IMR-90 (cell line): ENCODE measurements around the gene GRPR. TPM values are rescaled to one million over a fixed set of nuclear protein-coding genes. Genes with fewer than 3 reads are reported as not detected.

Experiments
- ATAC-seq: fragments of 200-7000 bp; cut with Tn5 transposase; 2 replicates; pipeline ENCODE4 v1.9.1; 2020; ENCODE audit warnings: low read depth, mild to moderate bottlenecking, moderate library complexity
- BruUV-seq: library from RNA; stranded (reverse); fragments of 400-500 nt; replicated peaks from 2 replicates; lab custom pipeline; 2021; lab: Mats Ljungman, UMichigan
- CTCF ChIA-PET: fragments of 300-600 bp; formaldehyde crosslinking; extraction: SDS; loops from one replicate; lab custom pipeline; 2021; ENCODE audit warnings: antibody characterized with exemption; lab: Yijun Ruan, JAX
- POLR2A ChIA-PET: fragments of 300-600 bp; sonication (Branson Sonifier 250); formaldehyde crosslinking; loops from one replicate; lab custom pipeline; 2022; ENCODE audit warnings: antibody characterized with exemption; ENCODE audit not compliant: unreplicated experiment; lab: Charles Lee
- DNase-seq: peaks from one replicate; pipeline ENCODE4 v3.0.0; 2013
- H2AFZ ChIP-seq: replicated peaks from 2 replicates; pipeline ENCODE3; 2013; ENCODE audit warnings: low read length, mild to moderate bottlenecking; ENCODE audit not compliant: poor library complexity
- H2AK5ac ChIP-seq: 2 replicates; pipeline ENCODE4 v1.6.1; 2013; ENCODE audit warnings: low read depth, low read length, inconsistent platforms
- H2AK9ac ChIP-seq: replicated peaks from 2 replicates; pipeline ENCODE3; 2013; ENCODE audit warnings: mild to moderate bottlenecking, low read depth, low read length, moderate library complexity; ENCODE audit not compliant: poor library complexity
- H2BK120ac ChIP-seq: 2 replicates; pipeline ENCODE4 v1.6.1; 2013; ENCODE audit warnings: low read depth, low read length, inconsistent platforms
- H2BK15ac ChIP-seq: 3 replicates; pipeline ENCODE4 v1.6.1; 2013; ENCODE audit warnings: low read depth, low read length, inconsistent platforms
- H2BK20ac ChIP-seq: 2 replicates; pipeline ENCODE4 v1.6.1; 2013; ENCODE audit warnings: low read depth, mild to moderate bottlenecking, inconsistent platforms, low read length, moderate library complexity
- H2BK5ac ChIP-seq: 2 replicates; pipeline ENCODE4 v1.6.1; 2013; ENCODE audit warnings: mild to moderate bottlenecking, low read depth, low read length, inconsistent platforms; ENCODE audit not compliant: poor library complexity, severe bottlenecking
- H3K14ac ChIP-seq: replicated peaks from 2 replicates; pipeline ENCODE4 v1.6.1; 2013; ENCODE audit warnings: low read depth, low read length, inconsistent platforms
- H3K18ac ChIP-seq: 2 replicates; pipeline ENCODE4 v1.6.1; 2013; ENCODE audit warnings: low read depth, low read length, control low read depth
- H3K23ac ChIP-seq: 2 replicates; pipeline ENCODE4 v1.6.1; 2013; ENCODE audit warnings: low read depth, low read length, inconsistent platforms
- H3K27ac ChIP-seq: 2 replicates; pipeline ENCODE4 v1.5.1; 2013; ENCODE audit warnings: mild to moderate bottlenecking, control low read depth, low read length; ENCODE audit not compliant: insufficient read depth
- H3K27me3 ChIP-seq: 2 replicates; pipeline ENCODE4 v1.6.1; 2013; ENCODE audit warnings: low read length; ENCODE audit not compliant: control insufficient read depth, insufficient read depth
- H3K36me3 ChIP-seq: 2 replicates; pipeline ENCODE4 v1.6.1; 2013; ENCODE audit warnings: low read length, mixed read lengths; ENCODE audit not compliant: control insufficient read depth, insufficient read depth
- H3K4ac ChIP-seq: 2 replicates; pipeline ENCODE4 v1.6.1; 2013; ENCODE audit warnings: low read depth, low read length, inconsistent platforms
- H3K4me1 ChIP-seq: 2 replicates; pipeline ENCODE4 v1.6.1; 2013; ENCODE audit warnings: low read length, mixed read lengths; ENCODE audit not compliant: control insufficient read depth, insufficient read depth
- H3K4me2 ChIP-seq: 2 replicates; pipeline ENCODE4 v1.6.1; 2013; ENCODE audit warnings: low read depth, mild to moderate bottlenecking, control low read depth, low read length, moderate library complexity
- H3K4me3 ChIP-seq: 2 replicates; pipeline ENCODE4 v1.5.1; 2013; ENCODE audit warnings: low read depth, mild to moderate bottlenecking, control low read depth, low read length, moderate library complexity; ENCODE audit not compliant: insufficient read depth
- H3K56ac ChIP-seq: 2 replicates; pipeline ENCODE4 v1.6.1; 2013; ENCODE audit warnings: low read length, inconsistent platforms; ENCODE audit not compliant: insufficient read depth; ENCODE audit errors: extremely low read depth
- H3K79me1 ChIP-seq, 2 experiments: 2 replicates each; pipeline ENCODE4 v1.6.1; 2013; ENCODE audit warnings: low read length in 2 of 2, inconsistent platforms in 1 of 2, low read depth in 1 of 2
- H3K9ac ChIP-seq: 2 replicates; pipeline ENCODE4 v1.6.1; 2013; ENCODE audit warnings: low read depth, low read length, control low read depth
- H3K9me1 ChIP-seq: 2 replicates; pipeline ENCODE4 v1.6.1; 2013; ENCODE audit warnings: low read length, inconsistent platforms; ENCODE audit not compliant: insufficient read depth
- H3K9me3 ChIP-seq: 2 replicates; pipeline ENCODE4 v1.6.1; 2013; ENCODE audit warnings: low read length; ENCODE audit not compliant: control insufficient read depth, insufficient read depth
- H4K20me1 ChIP-seq: 2 replicates; pipeline ENCODE4 v1.6.1; 2013; ENCODE audit warnings: low read length, inconsistent platforms; ENCODE audit not compliant: insufficient read depth
- H4K5ac ChIP-seq: 2 replicates; pipeline ENCODE4 v1.6.1; 2013; ENCODE audit warnings: mild to moderate bottlenecking, low read depth, low read length, control low read depth
- H4K8ac ChIP-seq, 2 experiments: 2 replicates each; pipeline ENCODE4 v1.6.1; 2013; ENCODE audit warnings: low read depth in 2 of 2, low read length in 2 of 2, control low read depth in 1 of 2, inconsistent platforms in 1 of 2
- H4K91ac ChIP-seq: 2 replicates; pipeline ENCODE4 v1.6.1; 2013; ENCODE audit warnings: low read depth, low read length, inconsistent platforms; ENCODE audit not compliant: insufficient read depth
- BHLHE40 ChIP-seq: fragments of 150-350 bp; IDR thresholded peaks from 2 replicates; pipeline ENCODE4 v1.6.1; 2016; ENCODE audit warnings: mild to moderate bottlenecking, low read depth, low read length
- CEBPB ChIP-seq: IDR thresholded peaks from 2 replicates; pipeline ENCODE4 v1.6.1; 2012; ENCODE audit warnings: low read depth, low read length, improper control_type of control experiment
- CHD1 ChIP-seq: IDR thresholded peaks from 2 replicates; pipeline ENCODE4 v1.6.1; 2012; ENCODE audit warnings: low read depth, low read length, improper control_type of control experiment
- CTCF ChIP-seq: conservative IDR thresholded peaks from 2 replicates; pipeline ENCODE4 v1.5.1; 2012; ENCODE audit warnings: mild to moderate bottlenecking, low read depth, low read length, improper control_type of control experiment
- FOS ChIP-seq: fragments of 150-350 bp; IDR thresholded peaks from 2 replicates; pipeline ENCODE4 v1.6.1; 2016; ENCODE audit warnings: low read depth, low read length
- MAFK ChIP-seq: IDR thresholded peaks from 2 replicates; pipeline ENCODE4 v1.6.1; 2012; ENCODE audit warnings: low read depth, low read length, improper control_type of control experiment
- MAZ ChIP-seq: IDR thresholded peaks from 2 replicates; pipeline ENCODE4 v1.6.1; 2012; ENCODE audit warnings: low read depth, mild to moderate bottlenecking, low read length, improper control_type of control experiment, moderate library complexity, borderline replicate concordance
- MXI1 ChIP-seq: IDR thresholded peaks from 2 replicates; pipeline ENCODE4 v1.6.1; 2012; ENCODE audit warnings: low read depth, mild to moderate bottlenecking, low read length, moderate library complexity, borderline replicate concordance
- NFE2L2 ChIP-seq: fragments of 150-350 bp; IDR thresholded peaks from 2 replicates; pipeline ENCODE4 v1.6.1; 2016; ENCODE audit warnings: low read depth, mild to moderate bottlenecking, low read length
- POLR2A ChIP-seq: IDR thresholded peaks from 2 replicates; pipeline ENCODE4 v1.6.1; 2012; ENCODE audit warnings: mild to moderate bottlenecking, low read depth, low read length
- RAD21 ChIP-seq: IDR thresholded peaks from 2 replicates; pipeline ENCODE4 v1.6.1; 2012; ENCODE audit warnings: low read length, improper control_type of control experiment
- RCOR1 ChIP-seq: IDR thresholded peaks from 2 replicates; pipeline ENCODE4 v1.6.1; 2012; ENCODE audit warnings: mild to moderate bottlenecking, low read length, improper control_type of control experiment; ENCODE audit not compliant: insufficient replicate concordance
- RFX5 ChIP-seq: IDR thresholded peaks from 2 replicates; pipeline ENCODE4 v1.8.0; 2012; ENCODE audit warnings: low read depth, mild to moderate bottlenecking, low read length, moderate library complexity
- SMC3 ChIP-seq: fragments of 150-350 bp; IDR thresholded peaks from 2 replicates; pipeline ENCODE4 v1.6.1; 2016; ENCODE audit warnings: low read depth, mild to moderate bottlenecking, antibody characterized with exemption, low read length, moderate library complexity
- WGBS, 2 experiments: methylation state at CpG; one replicate each; pipeline versions ENCODE4 v1.1.5 to v1.1.7; 2013; ENCODE audit warnings: missing lambda C conversion rate in 2 of 2; ENCODE audit not compliant: insufficient read length in 1 of 2; ENCODE audit errors: extremely low coverage in 2 of 2; 5-methylcytosine and 5-hydroxymethylcytosine counted together
- dilution Hi-C: fragments of 300-500 bp; cut with HindIII; formaldehyde crosslinking; loops from one replicate; pipeline ENCODE4 v1.14.3; 2018; ENCODE audit warnings: low sequenced_read_pairs; ENCODE audit not compliant: unreplicated experiment
- in situ Hi-C: fragments of 300-500 bp; cut with MboI; formaldehyde crosslinking; loops from 3 replicates; pipeline ENCODE4 v1.14.3; 2019; ENCODE audit warnings: low sequenced_read_pairs, inconsistent platforms, mixed read lengths
- intact Hi-C: fragments of 100-400 bp; cut with micrococcal nuclease; formaldehyde crosslinking; loops from 2 replicates; pipeline ENCODE4 v1.10.0; 2022
- polyA plus RNA-seq, 3 experiments: library from polyadenylated mRNA; depleted of rRNA; stranded (reverse); fragments of >200 nt; gene quantifications; 2 replicates each; pipeline ENCODE4 v1.2.3, GENCODE V29; 2012; ENCODE audit warnings: low replicate concordance in 1 of 3
- total RNA-seq: library from RNA; depleted of rRNA; stranded (reverse); fragments of >200 nt; gene quantifications from 2 replicates; pipeline ENCODE4 v1.2.3, GENCODE V29; 2012
- TF ChIP-seq, protein P1 (sequence below): fragments of 150-350 bp; IDR thresholded peaks from 2 replicates; pipeline ENCODE4 v1.6.1; 2016; ENCODE audit warnings: low read depth, mild to moderate bottlenecking, low read length, moderate library complexity, borderline replicate concordance
- TF ChIP-seq, protein P2 (sequence below): fragments of 150-350 bp; IDR thresholded peaks from 2 replicates; pipeline ENCODE4 v1.6.1; 2017; ENCODE audit warnings: mild to moderate bottlenecking, antibody characterized with exemption, low read length, low read depth

GRPR gene
- total and polyA plus RNA-seq, 2 of the 4 experiments (the other 2 are of a cell fraction), result 9.2 to 13.6 TPM

- Histone ChIP-seq H3K9me1 (no peaks in the 10 kb centered on the region), H3K27ac (no peak overlapping the region), H3K9me3 (no peaks in the 10 kb centered on the region), H3K18ac (no peak overlapping the region), H3K4me2 (no peak overlapping the region), H2AFZ (no peak overlapping the region), H4K5ac (no peak overlapping the region), H3K27me3 (no peaks in the 10 kb centered on the region), H2BK120ac (no peak overlapping the region), H4K20me1 (no peaks in the 10 kb centered on the region), H3K4me3 (no peak overlapping the region), H3K9ac (no peak overlapping the region), H4K91ac (no peak overlapping the region), H3K23ac (no peak overlapping the region), H2BK20ac (no peak overlapping the region), H3K36me3 (no peaks in the 10 kb centered on the region), H3K14ac (no peak overlapping the region), H2BK15ac (no peak overlapping the region), H3K4me1 (no peaks in the 10 kb centered on the region), H3K79me1 (no peaks in the 10 kb centered on the region), H3K4ac (no peak overlapping the region), H2AK9ac (no peak overlapping the region), H2AK5ac (no peak overlapping the region), H4K8ac (no peak overlapping the region), H2BK5ac (no peak overlapping the region), H3K56ac (no peak overlapping the region)
- dilution Hi-C loops (no loop called here), in situ Hi-C loops (no loop called here), intact Hi-C loops (no loop called here)
- CTCF ChIA-PET, result no interaction called here
- ATAC-seq (no peak), DNase-seq (no peak)
- POLR2A ChIA-PET, result no interaction called here
- TF ChIP-seq, protein P1, sequence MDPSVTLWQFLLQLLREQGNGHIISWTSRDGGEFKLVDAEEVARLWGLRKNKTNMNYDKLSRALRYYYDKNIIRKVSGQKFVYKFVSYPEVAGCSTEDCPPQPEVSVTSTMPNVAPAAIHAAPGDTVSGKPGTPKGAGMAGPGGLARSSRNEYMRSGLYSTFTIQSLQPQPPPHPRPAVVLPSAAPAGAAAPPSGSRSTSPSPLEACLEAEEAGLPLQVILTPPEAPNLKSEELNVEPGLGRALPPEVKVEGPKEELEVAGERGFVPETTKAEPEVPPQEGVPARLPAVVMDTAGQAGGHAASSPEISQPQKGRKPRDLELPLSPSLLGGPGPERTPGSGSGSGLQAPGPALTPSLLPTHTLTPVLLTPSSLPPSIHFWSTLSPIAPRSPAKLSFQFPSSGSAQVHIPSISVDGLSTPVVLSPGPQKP, result no peak
- TF ChIP-seq CEBPB (no peak), CTCF (no peak), MXI1 (no peak), MAZ (no peak), RCOR1 (no peak), RFX5 (no peak), POLR2A (no peak), NFE2L2 (no peak), BHLHE40 (no peak), SMC3 (no peak), RAD21 (no peak), CHD1 (no peak), FOS (no peak), MAFK (no peak)
- TF ChIP-seq, protein P2, sequence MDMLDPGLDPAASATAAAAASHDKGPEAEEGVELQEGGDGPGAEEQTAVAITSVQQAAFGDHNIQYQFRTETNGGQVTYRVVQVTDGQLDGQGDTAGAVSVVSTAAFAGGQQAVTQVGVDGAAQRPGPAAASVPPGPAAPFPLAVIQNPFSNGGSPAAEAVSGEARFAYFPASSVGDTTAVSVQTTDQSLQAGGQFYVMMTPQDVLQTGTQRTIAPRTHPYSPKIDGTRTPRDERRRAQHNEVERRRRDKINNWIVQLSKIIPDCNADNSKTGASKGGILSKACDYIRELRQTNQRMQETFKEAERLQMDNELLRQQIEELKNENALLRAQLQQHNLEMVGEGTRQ, result no peak
- no CpG with 5 or more reads among the region's 3 CpGs for WGBS, 2 experiments
- BruUV-seq, result no TSS peak
These were observed 52.1 kb downstream of the GRPR start for GRCh38 chrX:16175329-16176061.
